GM21367 (cell line): ENCODE results near the gene PPARG.
"Not testable (repeated sequence)": the region's sequence is repeated elsewhere in the genome, so short reads cannot be mapped to it uniquely, and the experiment has no call there.

ENCODE experiments used
- ATAC-seq: cut with Tn5 transposase; IDR thresholded peaks from one replicate; pipeline ENCODE4 v1.9.1; 2021; ENCODE audit not compliant: unreplicated experiment

The PPARG gene

GRCh38 chr3:12456441-12456840 lies 167.6 kb downstream of the PPARG start:
- ATAC-seq: no peak

- not testable (repeated sequence) for ATAC-seq
Observed at GRCh38 chr3:12457380-12457779, 168.5 kb downstream of the PPARG start.

- ATAC-seq: no peak
Observed at GRCh38 chr3:12458901-12459300, 170.0 kb downstream of the PPARG start.

GRCh38 chr3:12460127-12460526 lies 171.3 kb downstream of the PPARG start:
- ATAC-seq: no peak

- no peak for ATAC-seq
Observed at GRCh38 chr3:12461097-12461649, 172.3 kb downstream of the PPARG start.

- no peak for ATAC-seq
Observed at GRCh38 chr3:12462159-12462947, 173.5 kb downstream of the PPARG start.

- no peak for ATAC-seq
Observed at GRCh38 chr3:12463686-12464085, 174.8 kb downstream of the PPARG start.

GRCh38 chr3:12464181-12464580 lies 175.3 kb downstream of the PPARG start:
- ATAC-seq: no peak

- no peak for ATAC-seq
Observed at GRCh38 chr3:12465151-12465835, 176.4 kb downstream of the PPARG start.

- no peak for ATAC-seq
Observed at GRCh38 chr3:12465836-12466225, 177.0 kb downstream of the PPARG start.

GRCh38 chr3:12467746-12468145 lies 178.9 kb downstream of the PPARG start:
- ATAC-seq: no peak

- no peak for ATAC-seq
Observed at GRCh38 chr3:12468276-12468675, 179.4 kb downstream of the PPARG start.

GRCh38 chr3:12468757-12469156 lies 179.9 kb downstream of the PPARG start:
- ATAC-seq: no peak

- ATAC-seq: not testable (repeated sequence)
Observed at GRCh38 chr3:12469222-12469621, 180.4 kb downstream of the PPARG start.

- ATAC-seq: no peak
Observed at GRCh38 chr3:12470111-12470510, 181.2 kb downstream of the PPARG start.

GRCh38 chr3:12470680-12471079 lies 181.8 kb downstream of the PPARG start:
- no peak for ATAC-seq

GRCh38 chr3:12471241-12471640 lies 182.4 kb downstream of the PPARG start:
- no peak for ATAC-seq

GRCh38 chr3:12472000-12472610 lies 183.2 kb downstream of the PPARG start:
- ATAC-seq: no peak

- no peak for ATAC-seq
Observed at GRCh38 chr3:12472796-12473195, 183.9 kb downstream of the PPARG start.

GRCh38 chr3:12473511-12473910 lies 184.6 kb downstream of the PPARG start:
- ATAC-seq: no peak

- ATAC-seq: no peak
Observed at GRCh38 chr3:12476238-12476897, 187.5 kb downstream of the PPARG start.
